HCT116 (cell line): ENCODE data around the gene SMIM11. TPM values are rescaled to one million over a fixed set of nuclear protein-coding genes. Genes with fewer than 3 reads are reported as not detected.
"Not testable (repeated sequence)": the region's sequence is repeated elsewhere in the genome, so short reads cannot be mapped to it uniquely, and the experiment has no call there.

Experiments used
- ATAC-seq: fragments of 200-7000 bp; cut with Tn5 transposase; 2 replicates; pipeline ENCODE4 v1.9.1; 2020; ENCODE audit warnings: mild to moderate bottlenecking, moderate library complexity
- BruUV-seq: library from RNA; stranded (reverse); fragments of 400-500 nt; replicated peaks from 2 replicates; lab custom pipeline; 2021; lab: Mats Ljungman, UMichigan
- CTCF ChIA-PET: fragments of 300-600 bp; sonication (Branson Sonifier 250); formaldehyde crosslinking; loops from one replicate; lab custom pipeline; 2021; ENCODE audit warnings: antibody characterized with exemption; lab: Charles Lee
- POLR2A ChIA-PET: fragments of 300-600, 350-600 bp; sonication (Branson Sonifier 250); formaldehyde crosslinking; loops from one replicate; lab custom pipeline; 2021; ENCODE audit warnings: antibody characterized with exemption; lab: Charles Lee
- RAD21 ChIA-PET, 2 experiments: fragments of 300-600 bp; sonication (Branson Sonifier 250); formaldehyde crosslinking; loops; one replicate each; lab custom pipeline; 2023; ENCODE audit warnings: low total read pairs in 2 of 2; ENCODE audit not compliant: uncharacterized antibody in 2 of 2, unreplicated experiment in 2 of 2, low non-redundant PET in 1 of 2; lab: Charles Lee
- DNase-seq: peaks from one replicate; pipeline ENCODE4 v3.0.0-alpha.2; 2010; ENCODE audit warnings: low read depth, low spot score
- H2AFZ ChIP-seq: fragments of 200-600 bp; shearing (Covaris generic), sonication (generic); 2 replicates; pipeline ENCODE4 v1.6.1; 2017; ENCODE audit warnings: low read depth, mixed run types, mixed read lengths, antibody characterized with exemption, low read length; ENCODE audit not compliant: poor library complexity, severe bottlenecking
- H3K27ac ChIP-seq: 2 replicates; pipeline ENCODE4 v1.5.1; 2012; ENCODE audit warnings: low read depth, low read length
- H3K27me3 ChIP-seq: fragments of 200-600 bp; sonication (generic); 2 replicates; pipeline ENCODE4 v1.6.1; 2016; ENCODE audit warnings: mixed run types, low read length, mixed read lengths; ENCODE audit not compliant: insufficient read depth
- H3K36me3 ChIP-seq, 2 experiments: fragments of 200-500 bp in 1 of 2; fragments of 200-600 bp in 1 of 2; sonication (Bioruptor generic) in 1 of 2; sonication (generic) in 1 of 2; 2 replicates each; pipeline versions ENCODE4 v1.5.1 to v1.6.1; 2014 to 2016; ENCODE audit warnings: low read length in 2 of 2, inconsistent platforms in 1 of 2, mixed read lengths in 1 of 2, mixed run types in 1 of 2; ENCODE audit not compliant: insufficient read depth in 2 of 2, control insufficient read depth in 1 of 2
- H3K4me1 ChIP-seq, 2 experiments: fragments of 200-600 bp in 1 of 2; sonication (generic) in 1 of 2; 2 replicates each; pipeline versions ENCODE4 v1.5.1 to v1.6.1; 2012 to 2017; ENCODE audit warnings: low read length in 2 of 2, inconsistent platforms in 1 of 2, mild to moderate bottlenecking in 1 of 2, mixed read lengths in 1 of 2, mixed run types in 1 of 2, moderate library complexity in 1 of 2; ENCODE audit not compliant: insufficient read depth in 2 of 2, control insufficient read depth in 1 of 2
- H3K4me2 ChIP-seq: fragments of 200-600 bp; sonication (generic); 2 replicates; pipeline ENCODE4 v1.6.1; 2017; ENCODE audit warnings: mixed run types, low read length, mixed read lengths
- H3K4me3 ChIP-seq, 2 experiments: fragments of 200-600 bp in 1 of 2; sonication (generic) in 1 of 2; replicated peaks in 1 of 2; 2 replicates each; pipeline ENCODE4 v1.5.1; 2011 to 2016; ENCODE audit warnings: low read length in 2 of 2, control low read depth in 1 of 2, low read depth in 1 of 2, mild to moderate bottlenecking in 1 of 2, mixed read lengths in 1 of 2, mixed run types in 1 of 2
- H3K79me2 ChIP-seq: fragments of 200-600 bp; sonication (generic); 2 replicates; pipeline ENCODE4 v1.6.1; 2017; ENCODE audit warnings: mild to moderate bottlenecking, mixed run types, low read length, moderate library complexity, mixed read lengths; ENCODE audit not compliant: insufficient read depth
- H3K9ac ChIP-seq: fragments of 200-600 bp; sonication (generic); 2 replicates; pipeline ENCODE4 v1.6.1; 2016; ENCODE audit warnings: low read length, mixed read lengths
- H3K9me2 ChIP-seq: fragments of 200-600 bp; sonication (generic), shearing (Covaris generic); 2 replicates; pipeline ENCODE4 v1.6.1; 2017; ENCODE audit warnings: mixed run types, mild to moderate bottlenecking, moderate library complexity; ENCODE audit not compliant: insufficient read depth
- H3K9me3 ChIP-seq, 2 experiments: fragments of 200-500 bp in 1 of 2; fragments of 200-600 bp in 1 of 2; sonication (Bioruptor generic) in 1 of 2; sonication (generic) in 1 of 2; 2 replicates each; pipeline ENCODE4 v1.6.1; 2014 to 2017; ENCODE audit warnings: low read length in 2 of 2, mixed read lengths in 2 of 2, inconsistent platforms in 1 of 2, low read depth in 1 of 2, mild to moderate bottlenecking in 1 of 2, mixed run types in 1 of 2, moderate library complexity in 1 of 2; ENCODE audit not compliant: control insufficient read depth in 1 of 2, insufficient read depth in 1 of 2
- H4K20me1 ChIP-seq: fragments of 200-600 bp; sonication (generic), shearing (Covaris generic); 2 replicates; pipeline ENCODE4 v1.6.1; 2017; ENCODE audit warnings: mixed run types, mild to moderate bottlenecking, moderate library complexity; ENCODE audit not compliant: insufficient read depth
- CBX3 ChIP-seq: IDR thresholded peaks from 2 replicates; pipeline ENCODE4 v1.6.1; 2012; ENCODE audit warnings: low read depth
- CEBPB ChIP-seq: IDR thresholded peaks from 2 replicates; pipeline ENCODE4 v1.6.1; 2012; ENCODE audit warnings: low read depth
- EZH2 ChIP-seq: fragments of 200-600 bp; sonication (generic); IDR thresholded peaks from 2 replicates; pipeline ENCODE4 v1.6.1; 2017; ENCODE audit warnings: antibody characterized with exemption, mixed run types
- FOSL1 ChIP-seq: IDR thresholded peaks from 2 replicates; pipeline ENCODE4 v1.6.1; 2012; ENCODE audit warnings: low read depth
- JUND ChIP-seq: IDR thresholded peaks from 2 replicates; pipeline ENCODE4 v1.6.1; 2012
- SIN3A ChIP-seq: IDR thresholded peaks from 2 replicates; pipeline ENCODE4 v1.6.1; 2012; ENCODE audit warnings: low read depth
- SP1 ChIP-seq: IDR thresholded peaks from 2 replicates; pipeline ENCODE4 v1.6.1; 2012; ENCODE audit warnings: low read depth
- ZBTB33 ChIP-seq: IDR thresholded peaks from 2 replicates; pipeline ENCODE4 v1.6.1; 2011; ENCODE audit warnings: mild to moderate bottlenecking, low read length, moderate library complexity; ENCODE audit not compliant: insufficient replicate concordance; ENCODE audit errors: extremely low read depth
- intact Hi-C: fragments of 100-400 bp; cut with micrococcal nuclease; formaldehyde crosslinking; loops from 2 replicates; pipeline ENCODE4 v1.10.0; 2022
- total RNA-seq: library from RNA; stranded (reverse); gene quantifications from one replicate; pipeline ENCODE4 v1.2.1, GENCODE V29; 2021; ENCODE audit not compliant: unreplicated experiment
- TF ChIP-seq, protein P1 (sequence below), 3 experiments: fragments of 200-600 bp in 1 of 3; sonication (generic) in 1 of 3; IDR thresholded peaks in 2 of 3; conservative IDR thresholded peaks in 1 of 3; 2 replicates each; pipeline ENCODE4 v1.5.1; 2012 to 2017; ENCODE audit warnings: low read depth in 2 of 3, low read length in 2 of 3, antibody characterized with exemption in 1 of 3, borderline replicate concordance in 1 of 3, control low read depth in 1 of 3, mild to moderate bottlenecking in 1 of 3, mixed read lengths in 1 of 3, mixed run types in 1 of 3, moderate library complexity in 1 of 3; ENCODE audit not compliant: insufficient read depth in 1 of 3
- TF ChIP-seq, protein P2 (sequence below): IDR thresholded peaks from 2 replicates; pipeline ENCODE4 v1.6.1; 2012
- TF ChIP-seq, protein P3 (sequence below): IDR thresholded peaks from 2 replicates; pipeline ENCODE4 v1.6.1; 2012; ENCODE audit warnings: low read depth

The SMIM11 gene
- total RNA-seq, 1 experiment from 2014 or later, result 18.9 TPM

DNA sequence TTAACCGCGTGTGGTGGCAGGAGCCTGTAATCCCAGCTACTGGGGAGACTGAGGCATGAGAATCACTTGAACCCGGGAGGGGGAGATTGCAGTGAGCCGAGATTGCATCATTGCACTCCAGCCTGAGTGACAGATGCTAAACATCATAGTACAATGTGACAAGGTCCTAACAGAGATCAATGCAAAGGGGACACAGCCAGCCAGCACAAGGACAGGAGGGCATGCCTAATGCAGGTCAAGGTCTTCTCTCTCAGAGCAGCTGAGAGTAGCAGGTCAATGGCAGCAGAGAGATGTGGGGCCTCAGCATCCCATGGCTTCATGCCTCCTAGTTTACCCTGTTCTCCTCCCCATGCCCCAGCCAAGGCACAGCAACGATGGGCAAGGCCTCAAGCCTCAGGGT, 3.0 kb upstream of the SMIM11 start:
- ChIA-PET CTCF (no interaction called here), POLR2A (no interaction called here), RAD21 (no interaction called here)
- H3K4me3 ChIP-seq, result no peak overlapping the region
- H3K79me2 ChIP-seq, result no peaks in the 10 kb centered on the region
- no peak for DNase-seq
- no TSS peak for BruUV-seq
- no peak overlapping the region for H3K4me2 ChIP-seq
- H3K9me3 ChIP-seq, result no peaks in the 10 kb centered on the region
- H3K27me3 ChIP-seq, result no peaks in the 10 kb centered on the region
- no peak overlapping the region for H3K9ac ChIP-seq
- no peaks in the 10 kb centered on the region; a peak in 1 of 4 replicates for H3K4me1 ChIP-seq
- H2AFZ ChIP-seq, result no peak overlapping the region
- no peak for ATAC-seq
- TF ChIP-seq, protein P1, sequence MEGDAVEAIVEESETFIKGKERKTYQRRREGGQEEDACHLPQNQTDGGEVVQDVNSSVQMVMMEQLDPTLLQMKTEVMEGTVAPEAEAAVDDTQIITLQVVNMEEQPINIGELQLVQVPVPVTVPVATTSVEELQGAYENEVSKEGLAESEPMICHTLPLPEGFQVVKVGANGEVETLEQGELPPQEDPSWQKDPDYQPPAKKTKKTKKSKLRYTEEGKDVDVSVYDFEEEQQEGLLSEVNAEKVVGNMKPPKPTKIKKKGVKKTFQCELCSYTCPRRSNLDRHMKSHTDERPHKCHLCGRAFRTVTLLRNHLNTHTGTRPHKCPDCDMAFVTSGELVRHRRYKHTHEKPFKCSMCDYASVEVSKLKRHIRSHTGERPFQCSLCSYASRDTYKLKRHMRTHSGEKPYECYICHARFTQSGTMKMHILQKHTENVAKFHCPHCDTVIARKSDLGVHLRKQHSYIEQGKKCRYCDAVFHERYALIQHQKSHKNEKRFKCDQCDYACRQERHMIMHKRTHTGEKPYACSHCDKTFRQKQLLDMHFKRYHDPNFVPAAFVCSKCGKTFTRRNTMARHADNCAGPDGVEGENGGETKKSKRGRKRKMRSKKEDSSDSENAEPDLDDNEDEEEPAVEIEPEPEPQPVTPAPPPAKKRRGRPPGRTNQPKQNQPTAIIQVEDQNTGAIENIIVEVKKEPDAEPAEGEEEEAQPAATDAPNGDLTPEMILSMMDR (IDR thresholded peaks at IDR 0.05 in 2 of 3, conservative IDR thresholded peaks at IDR 0.05 in 1 of 3; ENCODE audit: borderline replicate concordance in 1 of 3, insufficient read depth in 1 of 3, low read depth in 2 of 3, low read length in 2 of 3), result no peak
- TF ChIP-seq CBX3 (no peak), SIN3A (no peak), JUND (no peak), SP1 (no peak), ZBTB33 (no peak), FOSL1 (no peak), EZH2 (no peak), CEBPB (no peak)
- TF ChIP-seq, protein P2, sequence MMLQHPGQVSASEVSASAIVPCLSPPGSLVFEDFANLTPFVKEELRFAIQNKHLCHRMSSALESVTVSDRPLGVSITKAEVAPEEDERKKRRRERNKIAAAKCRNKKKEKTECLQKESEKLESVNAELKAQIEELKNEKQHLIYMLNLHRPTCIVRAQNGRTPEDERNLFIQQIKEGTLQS, result no peak
- TF ChIP-seq, protein P3, sequence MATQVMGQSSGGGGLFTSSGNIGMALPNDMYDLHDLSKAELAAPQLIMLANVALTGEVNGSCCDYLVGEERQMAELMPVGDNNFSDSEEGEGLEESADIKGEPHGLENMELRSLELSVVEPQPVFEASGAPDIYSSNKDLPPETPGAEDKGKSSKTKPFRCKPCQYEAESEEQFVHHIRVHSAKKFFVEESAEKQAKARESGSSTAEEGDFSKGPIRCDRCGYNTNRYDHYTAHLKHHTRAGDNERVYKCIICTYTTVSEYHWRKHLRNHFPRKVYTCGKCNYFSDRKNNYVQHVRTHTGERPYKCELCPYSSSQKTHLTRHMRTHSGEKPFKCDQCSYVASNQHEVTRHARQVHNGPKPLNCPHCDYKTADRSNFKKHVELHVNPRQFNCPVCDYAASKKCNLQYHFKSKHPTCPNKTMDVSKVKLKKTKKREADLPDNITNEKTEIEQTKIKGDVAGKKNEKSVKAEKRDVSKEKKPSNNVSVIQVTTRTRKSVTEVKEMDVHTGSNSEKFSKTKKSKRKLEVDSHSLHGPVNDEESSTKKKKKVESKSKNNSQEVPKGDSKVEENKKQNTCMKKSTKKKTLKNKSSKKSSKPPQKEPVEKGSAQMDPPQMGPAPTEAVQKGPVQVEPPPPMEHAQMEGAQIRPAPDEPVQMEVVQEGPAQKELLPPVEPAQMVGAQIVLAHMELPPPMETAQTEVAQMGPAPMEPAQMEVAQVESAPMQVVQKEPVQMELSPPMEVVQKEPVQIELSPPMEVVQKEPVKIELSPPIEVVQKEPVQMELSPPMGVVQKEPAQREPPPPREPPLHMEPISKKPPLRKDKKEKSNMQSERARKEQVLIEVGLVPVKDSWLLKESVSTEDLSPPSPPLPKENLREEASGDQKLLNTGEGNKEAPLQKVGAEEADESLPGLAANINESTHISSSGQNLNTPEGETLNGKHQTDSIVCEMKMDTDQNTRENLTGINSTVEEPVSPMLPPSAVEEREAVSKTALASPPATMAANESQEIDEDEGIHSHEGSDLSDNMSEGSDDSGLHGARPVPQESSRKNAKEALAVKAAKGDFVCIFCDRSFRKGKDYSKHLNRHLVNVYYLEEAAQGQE, result no peak
- no peaks in the 10 kb centered on the region for H3K9me2 ChIP-seq
- H3K36me3 ChIP-seq, result no peaks in the 10 kb centered on the region
- intact Hi-C loops, result no loop called here
- no peak overlapping the region for H3K27ac ChIP-seq
- H4K20me1 ChIP-seq, result no peaks in the 10 kb centered on the region

DNA sequence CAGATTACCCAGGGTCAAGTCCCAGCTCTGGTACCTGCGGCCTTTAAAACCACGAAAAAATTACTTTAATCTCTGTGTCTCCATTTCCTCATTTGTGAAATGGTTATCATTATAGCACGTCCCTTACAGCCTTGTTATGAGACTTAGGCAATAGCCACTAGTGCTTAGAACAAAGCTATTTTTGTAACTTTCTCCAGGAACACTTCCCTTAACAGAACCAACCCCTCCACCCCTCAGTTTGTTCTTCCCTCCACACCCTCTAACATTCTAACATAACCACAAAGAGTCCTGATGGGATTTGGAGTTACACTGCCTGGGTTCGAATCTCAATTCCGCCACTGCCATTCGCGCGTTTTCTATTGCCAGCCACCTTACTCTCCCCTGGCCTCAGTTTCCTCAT, 845 bp upstream of the SMIM11 start:
- H3K4me3 ChIP-seq, H3K4me2 ChIP-seq, POLR2A ChIA-PET, H3K36me3 ChIP-seq, H3K9ac ChIP-seq, RAD21 ChIA-PET, intact Hi-C loops, H3K27ac ChIP-seq, ATAC-seq, DNase-seq, H3K9me2 ChIP-seq, H3K79me2 ChIP-seq, H3K27me3 ChIP-seq, H2AFZ ChIP-seq, H3K9me3 ChIP-seq, H3K4me1 ChIP-seq, CTCF ChIA-PET, H4K20me1 ChIP-seq, BruUV-seq: not testable (repeated sequence)
